Hematopoietic multipotent progenitor cell treated with erythropoietin and hydrocortisone succinate and interleukin-3 and kit ligand, for 17 days (in vitro differentiated cells): Measurements from ENCODE around the gene ATF6B.
"Not testable (repeated sequence)": the region's sequence is repeated elsewhere in the genome, so short reads cannot be mapped to it uniquely, and the experiment has no call there.

Experiments used
- DNase-seq: peaks from one replicate; pipeline ENCODE4 v3.0.0-alpha.2; 2015; ENCODE audit warnings: low spot score

The ATF6B gene

GRCh38 chr6:32154514-32155161, 26.6 kb upstream of the ATF6B start:
- peak; percentile 77 for DNase-seq

DNA sequence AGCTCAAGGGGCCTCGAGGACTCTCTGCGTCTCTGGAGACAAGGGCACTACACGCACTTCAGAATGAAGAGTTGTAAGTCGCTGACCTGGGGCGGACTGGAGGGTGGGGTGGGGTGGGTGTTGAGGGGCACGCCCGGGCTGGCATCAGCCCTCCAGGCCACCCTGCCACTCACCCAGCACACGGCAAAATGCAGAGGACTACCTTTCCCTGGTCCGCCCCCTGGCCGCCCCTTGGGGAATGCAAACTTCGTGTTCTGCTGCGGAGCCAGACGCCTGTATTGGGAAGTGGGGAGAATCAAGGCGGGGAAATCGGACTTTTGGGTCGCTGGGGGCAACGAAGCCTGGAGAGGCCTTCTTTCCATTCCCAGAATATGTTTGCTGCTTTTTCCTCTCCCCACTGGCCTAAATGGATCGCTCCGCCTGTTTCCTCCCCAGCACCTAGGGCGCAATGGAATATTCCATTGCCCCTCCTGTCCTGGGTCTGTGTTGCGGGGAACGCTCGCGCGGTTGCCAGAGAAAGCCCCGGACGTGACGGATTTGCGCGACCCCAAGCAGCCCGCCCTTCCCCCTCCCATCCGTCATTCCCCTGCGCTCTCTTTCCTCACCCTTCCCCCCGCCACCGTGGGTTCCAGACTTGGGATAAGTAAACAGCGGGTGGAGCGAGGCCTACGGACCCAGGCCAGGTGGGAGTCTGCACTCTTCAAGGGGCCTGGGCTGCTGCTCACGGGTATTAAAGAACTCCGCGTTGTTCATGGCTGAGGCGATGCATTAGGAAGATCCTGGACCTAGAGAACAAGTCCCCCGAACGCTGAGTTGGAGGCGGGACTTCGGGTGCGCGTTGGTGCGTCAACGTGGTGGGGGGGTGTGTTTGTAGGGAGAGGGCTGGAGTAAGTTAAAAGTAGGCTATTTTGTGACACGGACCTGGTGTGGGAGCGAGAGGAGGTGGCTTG, 25.8 kb upstream of the ATF6B start, which contains the start of gene PPT2:
PPT2 (plus strand) TSS at position 578 of the 950 bp plus-strand sequence. CDS start 454 bp downstream, outside the sequence.
- peak; percentile 79 for DNase-seq

DNA sequence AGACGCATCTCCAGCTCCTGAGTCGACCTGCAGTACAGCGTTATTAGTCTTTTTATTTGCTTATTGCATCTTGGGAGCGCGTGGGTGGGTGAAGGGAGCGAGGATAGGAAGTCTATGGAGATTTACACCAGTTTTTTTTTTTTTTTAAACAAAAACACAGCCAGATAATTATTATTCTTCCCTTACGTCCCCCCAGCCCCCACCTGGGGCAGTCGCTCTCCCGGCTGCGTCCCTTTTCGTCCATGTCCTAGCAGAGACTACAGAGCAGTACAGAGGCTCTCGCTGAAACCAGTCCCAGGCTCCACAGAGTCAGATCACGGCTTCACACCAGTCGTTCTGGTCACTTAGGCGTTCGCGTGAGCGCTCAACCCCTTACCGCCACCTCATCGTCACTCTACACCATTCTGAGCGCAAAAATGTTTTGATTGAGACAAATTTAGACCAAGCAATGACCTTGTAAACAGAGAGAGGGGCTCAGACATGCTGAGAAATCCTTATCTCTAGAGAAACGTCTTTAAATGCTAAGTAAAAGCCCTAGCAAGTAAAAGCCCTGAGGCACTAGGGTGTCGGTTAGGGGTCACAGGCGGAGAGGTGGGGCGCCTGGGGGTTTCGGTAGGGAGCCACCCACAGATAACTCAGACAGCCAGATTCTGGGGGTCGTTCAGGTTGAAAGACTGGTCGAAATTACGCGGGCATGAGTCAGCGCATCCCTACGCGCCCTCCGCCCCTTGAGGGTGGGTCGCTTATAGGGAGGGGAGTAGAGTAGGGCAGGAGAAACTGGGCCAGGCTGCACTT, 24.9 kb upstream of the ATF6B start:
- no peak for DNase-seq

DNA sequence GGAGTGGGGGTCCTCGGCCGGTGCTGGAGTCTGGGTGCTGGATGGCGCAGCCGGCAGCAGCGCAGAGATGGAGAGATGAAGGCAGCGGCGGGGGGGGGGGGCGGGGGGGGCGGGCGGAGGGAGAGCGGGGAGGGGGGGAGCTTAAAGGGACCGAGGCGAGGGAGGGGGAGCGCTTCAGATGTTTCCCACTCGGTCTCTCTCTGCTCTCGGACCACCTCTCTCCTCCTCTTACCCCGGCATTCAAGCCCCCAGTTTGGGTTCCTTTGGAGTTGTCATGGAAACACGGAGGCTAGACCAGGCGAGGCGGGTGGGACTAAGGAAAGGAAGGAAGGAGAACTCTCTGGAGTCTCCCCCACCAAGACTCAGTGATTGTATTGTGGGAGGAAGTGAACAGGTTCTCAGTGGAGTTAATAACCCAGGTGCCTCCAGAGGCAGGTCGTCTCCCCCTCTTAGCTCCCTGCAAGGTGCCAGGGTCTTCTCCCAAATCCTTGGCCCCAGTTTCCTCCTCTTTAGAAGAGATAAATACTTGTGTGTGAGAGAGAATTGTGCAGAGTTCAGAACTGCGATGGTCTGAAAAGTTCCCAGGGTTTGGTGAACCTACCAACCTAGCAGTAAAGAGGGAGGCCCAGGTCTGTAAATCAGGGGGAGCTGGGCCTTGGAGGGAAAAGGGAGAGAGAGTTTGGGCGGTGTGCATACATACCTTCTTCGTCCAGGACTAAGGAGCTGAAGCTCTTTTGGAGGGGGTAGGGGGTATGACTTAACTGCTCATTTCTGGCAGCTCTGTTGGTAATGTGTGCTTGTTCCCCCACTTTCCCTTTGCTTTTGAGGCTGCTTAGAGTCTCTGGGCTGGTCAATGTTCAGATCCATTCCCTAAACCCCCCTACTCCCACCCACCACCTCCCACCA, 24.1 kb upstream of the ATF6B start, which contains the start of gene PRRT1:
PRRT1 (minus strand) TSS at position 77 of the 906 bp plus-strand sequence. CDS start 112 bp downstream, outside the sequence.
- DNase-seq: no peak

GRCh38 chr6:32151181-32151862, 23.3 kb upstream of the ATF6B start:
- DNase-seq: no peak

DNA sequence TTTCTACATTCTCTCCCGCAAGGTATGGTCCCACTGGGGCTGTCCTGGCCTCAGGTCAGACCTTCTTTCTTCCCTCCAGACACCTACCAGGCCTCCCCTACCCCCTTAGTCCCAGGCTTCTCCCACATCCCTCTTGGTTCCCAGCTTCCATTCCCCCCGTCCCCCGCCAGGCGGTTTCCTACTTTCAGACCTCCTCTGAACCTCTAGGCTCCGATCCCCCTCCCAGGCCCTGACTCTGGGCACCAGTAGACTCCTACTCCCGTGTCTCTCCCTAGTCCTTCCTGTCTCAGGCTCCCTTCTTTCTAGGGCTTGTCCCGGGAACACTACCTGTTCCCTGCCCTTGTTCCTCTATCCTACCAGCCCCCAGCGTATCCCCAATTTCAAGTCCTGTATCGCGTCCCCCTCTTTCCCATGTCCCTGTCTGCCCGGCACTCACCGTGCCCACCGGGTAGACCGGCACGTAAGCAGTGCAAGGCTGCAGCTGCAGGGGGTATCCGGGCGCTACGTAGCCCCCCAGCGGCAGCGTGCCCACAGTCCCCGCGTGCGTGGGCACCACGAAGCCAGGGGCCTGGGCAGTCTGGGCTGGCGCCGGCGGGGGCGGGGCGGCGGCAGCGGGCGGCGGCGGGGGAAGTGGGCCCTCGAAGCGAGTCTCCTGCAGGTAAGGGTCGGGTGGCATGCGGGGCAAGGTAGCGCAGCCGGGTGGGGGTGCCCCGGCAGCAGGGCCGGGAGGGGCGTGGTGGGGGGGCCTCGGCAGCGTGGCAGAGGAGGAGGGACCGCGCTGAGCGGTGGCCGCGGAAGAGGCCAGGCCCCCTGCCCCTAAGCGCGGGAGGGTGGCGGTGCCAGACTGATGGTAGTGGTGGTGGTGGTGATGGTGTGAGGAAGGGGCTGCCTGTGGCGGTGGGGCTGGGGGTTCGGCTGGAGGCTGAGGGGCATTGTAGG, 22.2 kb upstream of the ATF6B start:
- DNase-seq: no peak

DNA sequence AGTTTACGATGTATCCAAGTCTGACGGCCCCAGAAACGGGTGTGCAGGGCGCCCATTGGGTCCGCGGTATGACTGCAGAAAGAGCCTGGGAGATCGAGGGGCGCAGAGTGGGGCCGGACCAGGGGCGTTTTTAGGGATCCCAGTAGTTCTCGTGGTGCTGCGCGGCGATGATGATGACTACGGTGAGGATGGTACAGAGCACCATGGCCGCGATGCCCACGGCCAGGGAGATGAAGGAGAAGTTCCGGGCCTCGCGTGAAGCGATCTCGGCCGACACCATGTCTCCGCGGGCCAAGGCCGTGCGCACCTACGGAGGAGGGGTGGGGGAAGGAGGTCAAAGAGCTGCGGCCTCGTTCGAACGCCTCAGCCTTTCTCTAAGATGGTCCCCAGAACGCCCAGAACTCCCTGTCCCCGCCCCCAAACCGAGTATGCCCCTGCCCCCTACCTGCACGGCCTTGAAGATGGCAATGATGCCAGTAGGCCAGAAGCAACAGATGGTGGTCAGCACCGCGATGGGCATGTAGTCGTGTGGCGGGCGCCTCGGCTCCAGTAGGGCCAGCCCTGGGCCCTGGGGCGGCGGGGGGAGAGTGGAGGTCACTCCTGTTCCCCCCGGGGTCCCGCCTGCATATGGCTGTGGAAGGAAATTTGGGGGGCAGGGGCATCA, 21.2 kb upstream of the ATF6B start:
- DNase-seq: no peak

GRCh38 chr6:32148289-32149091, 20.4 kb upstream of the ATF6B start:
- DNase-seq: peak; percentile 85

DNA sequence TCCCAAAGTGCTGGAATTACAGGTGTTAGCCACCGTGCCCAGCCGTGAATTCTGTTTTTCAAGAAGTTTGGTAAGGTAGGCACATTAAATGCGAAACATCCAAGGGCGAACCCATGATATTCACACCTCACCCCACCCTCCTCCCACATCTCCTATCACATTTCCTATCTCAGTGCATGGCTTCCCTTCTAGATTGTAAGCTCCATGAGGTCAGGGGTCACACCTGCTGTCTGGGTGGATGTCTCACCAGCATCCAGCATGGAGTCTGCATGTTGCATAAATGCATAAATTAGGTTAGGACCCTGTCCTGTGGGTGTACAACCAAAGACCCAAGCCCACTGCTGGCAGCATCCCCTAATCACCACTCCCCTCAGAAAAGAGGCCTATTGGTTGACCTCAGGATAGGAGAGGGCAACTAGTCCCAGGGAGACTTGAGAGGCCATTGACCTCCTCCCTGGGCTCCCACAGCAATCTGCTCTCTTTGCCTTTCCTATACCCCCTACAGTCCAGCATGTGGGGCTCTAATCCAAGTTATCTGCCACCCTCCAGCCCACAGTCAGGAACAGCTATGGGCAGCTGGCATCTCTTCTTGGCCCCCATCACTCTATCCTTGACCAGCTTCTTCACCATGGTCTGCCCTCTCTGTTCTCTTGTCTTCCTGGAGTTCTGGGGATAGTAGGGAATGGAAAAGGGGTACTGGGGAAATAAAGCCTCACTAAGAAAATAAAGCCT, 19.5 kb upstream of the ATF6B start:
- peak; percentile 54 for DNase-seq

DNA sequence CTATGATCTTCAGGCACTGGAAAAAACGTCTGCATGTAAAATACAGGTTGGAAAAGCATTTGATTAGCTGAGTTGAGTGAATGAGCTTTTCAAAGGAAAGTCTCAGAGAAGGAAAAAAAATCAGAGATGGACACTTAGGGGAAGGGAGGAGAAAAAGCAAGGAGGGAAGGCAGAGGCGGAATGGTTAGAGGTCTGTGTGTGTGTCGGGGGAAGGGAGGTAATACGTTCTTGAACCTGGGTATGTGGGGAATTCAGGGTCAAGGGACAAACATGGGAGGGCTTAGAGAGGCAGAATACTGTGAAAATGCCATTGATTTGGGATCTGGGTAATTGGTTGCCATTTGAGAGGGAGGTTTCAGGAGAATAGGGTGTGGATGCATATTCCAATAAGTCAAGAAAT, 18.6 kb upstream of the ATF6B start:
- no peak for DNase-seq

DNA sequence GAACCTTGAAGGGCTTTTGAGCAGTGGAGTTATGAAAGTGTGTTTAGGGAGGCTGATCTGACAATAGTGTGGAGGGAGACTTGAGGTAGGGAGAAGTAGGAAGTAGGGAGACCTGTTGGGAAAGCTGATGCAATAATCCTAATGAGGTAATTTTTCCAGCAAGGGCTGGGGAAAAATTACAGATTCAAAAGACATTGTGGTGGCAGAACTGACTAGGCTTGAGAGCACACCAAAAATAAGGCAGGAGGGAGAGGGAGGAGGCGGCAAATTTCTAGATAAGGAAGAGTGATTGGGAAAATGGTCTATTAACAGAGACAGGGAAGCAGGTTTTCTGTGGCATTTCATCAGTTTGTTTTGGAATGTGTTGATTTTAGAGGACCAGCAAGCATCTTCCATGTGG, 18.2 kb upstream of the ATF6B start:
- DNase-seq: no peak

DNA sequence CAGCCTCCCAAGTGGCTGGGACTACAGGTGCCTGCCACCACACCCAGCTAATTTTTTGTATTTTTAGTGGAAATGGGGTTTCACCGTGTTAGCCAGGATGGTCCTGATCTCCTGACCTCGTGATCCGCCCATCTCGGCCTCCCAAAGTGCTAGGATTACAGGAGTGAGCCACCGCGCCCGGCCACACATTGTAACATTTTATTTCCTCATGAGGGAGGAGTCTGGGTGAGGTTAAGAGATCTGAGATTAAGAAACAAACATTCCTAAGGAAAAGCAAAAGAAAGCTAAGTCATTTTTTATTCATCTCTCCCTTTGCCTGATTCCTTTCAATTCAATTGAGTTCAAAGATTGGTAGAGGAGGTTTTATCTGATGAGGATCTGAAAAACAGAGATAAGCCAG, 16.2 kb upstream of the ATF6B start:
- not testable (repeated sequence) for DNase-seq

- DNase-seq: peak; percentile 39
These were observed 12.5 kb upstream of the ATF6B start for GRCh38 chr6:32140420-32141046.

- no peak for DNase-seq
These were observed 11.5 kb upstream of the ATF6B start for GRCh38 chr6:32139590-32139989.

- no peak for DNase-seq
These were observed 9.4 kb upstream of the ATF6B start for GRCh38 chr6:32137454-32137853.

GRCh38 chr6:32133786-32134185, 5.7 kb upstream of the ATF6B start:
- no peak for DNase-seq

- DNase-seq: no peak
These were observed 4.1 kb upstream of the ATF6B start for GRCh38 chr6:32132110-32132509.
